ENCODE data around the gene GTF2F1.

GTF2F1 gene

DNA sequence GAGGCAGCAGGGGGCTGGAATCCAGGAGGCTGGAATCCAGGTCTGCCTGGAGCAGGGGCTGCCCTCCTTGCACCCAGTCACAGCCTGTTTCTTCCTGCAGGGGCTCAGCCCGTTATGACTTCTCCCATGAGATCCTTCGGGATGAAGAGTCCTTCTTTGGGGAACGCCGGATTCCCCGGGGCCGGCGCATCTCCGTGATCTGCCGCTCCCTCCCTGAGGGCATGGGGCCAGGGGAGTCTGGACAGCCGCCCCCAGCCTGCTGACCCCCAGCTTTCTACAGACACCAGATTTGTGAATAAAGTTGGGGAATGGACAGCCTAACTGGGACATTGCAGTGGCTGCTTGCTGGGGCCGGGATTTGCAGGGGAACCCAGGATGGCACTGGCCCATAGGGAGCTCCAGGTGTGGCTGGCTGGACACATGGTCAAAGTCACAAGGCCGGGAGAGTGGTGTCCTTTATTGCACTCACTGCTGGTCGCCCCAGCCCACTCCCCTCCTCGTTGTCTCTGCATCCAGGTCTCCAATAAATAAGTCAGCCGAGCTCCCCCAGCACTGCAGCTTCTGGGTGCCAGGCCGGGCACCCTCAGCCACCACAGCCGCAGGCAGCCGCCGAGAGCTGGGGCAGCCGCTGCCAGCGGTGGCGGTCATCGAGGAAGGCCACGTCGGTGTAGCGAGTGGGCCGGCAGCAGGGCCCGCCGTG lies 18.1 kb downstream of the GTF2F1 start:
- no peak for DNase-seq (ENCODE audit: low read depth)
- TF ChIP-seq, protein P1, sequence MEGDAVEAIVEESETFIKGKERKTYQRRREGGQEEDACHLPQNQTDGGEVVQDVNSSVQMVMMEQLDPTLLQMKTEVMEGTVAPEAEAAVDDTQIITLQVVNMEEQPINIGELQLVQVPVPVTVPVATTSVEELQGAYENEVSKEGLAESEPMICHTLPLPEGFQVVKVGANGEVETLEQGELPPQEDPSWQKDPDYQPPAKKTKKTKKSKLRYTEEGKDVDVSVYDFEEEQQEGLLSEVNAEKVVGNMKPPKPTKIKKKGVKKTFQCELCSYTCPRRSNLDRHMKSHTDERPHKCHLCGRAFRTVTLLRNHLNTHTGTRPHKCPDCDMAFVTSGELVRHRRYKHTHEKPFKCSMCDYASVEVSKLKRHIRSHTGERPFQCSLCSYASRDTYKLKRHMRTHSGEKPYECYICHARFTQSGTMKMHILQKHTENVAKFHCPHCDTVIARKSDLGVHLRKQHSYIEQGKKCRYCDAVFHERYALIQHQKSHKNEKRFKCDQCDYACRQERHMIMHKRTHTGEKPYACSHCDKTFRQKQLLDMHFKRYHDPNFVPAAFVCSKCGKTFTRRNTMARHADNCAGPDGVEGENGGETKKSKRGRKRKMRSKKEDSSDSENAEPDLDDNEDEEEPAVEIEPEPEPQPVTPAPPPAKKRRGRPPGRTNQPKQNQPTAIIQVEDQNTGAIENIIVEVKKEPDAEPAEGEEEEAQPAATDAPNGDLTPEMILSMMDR (IDR thresholded peaks at IDR 0.05; ENCODE audit: control insufficient read depth, extremely low read depth, insufficient read depth) = no peak
- no peak overlapping the region for H3K4me3 ChIP-seq (ENCODE audit: low read depth, low read length)

DNA sequence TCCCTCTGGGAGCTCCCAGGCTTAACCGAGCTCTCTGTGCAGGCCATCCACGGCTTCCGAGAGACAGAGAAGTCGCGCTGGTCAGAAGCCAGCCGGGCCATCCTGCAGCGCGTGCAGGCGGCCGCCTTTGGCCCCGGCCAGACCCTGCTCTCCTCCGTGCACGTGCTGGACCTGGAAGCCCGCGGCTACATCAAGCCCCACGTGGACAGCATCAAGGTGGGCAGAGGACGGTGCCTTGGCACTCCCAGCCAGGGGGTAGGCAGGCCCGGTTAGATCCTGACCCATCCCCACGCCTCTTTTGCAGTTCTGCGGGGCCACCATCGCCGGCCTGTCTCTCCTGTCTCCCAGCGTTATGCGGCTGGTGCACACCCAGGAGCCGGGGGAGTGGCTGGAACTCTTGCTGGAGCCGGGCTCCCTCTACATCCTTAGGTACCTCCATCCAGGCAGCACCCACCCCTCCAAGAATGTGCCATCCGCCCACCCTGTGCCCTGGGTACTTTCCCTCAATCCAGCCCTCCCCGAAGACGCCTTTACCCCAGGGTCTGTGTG lies 18.7 kb downstream of the GTF2F1 start:
- peak overlapping the region; percentile 61 for H3K4me3 ChIP-seq (ENCODE audit: low read depth, low read length)
- TF ChIP-seq, protein P1 (IDR thresholded peaks at IDR 0.05; ENCODE audit: control insufficient read depth, extremely low read depth, insufficient read depth) = no peak
- DNase-seq (ENCODE audit: low read depth) = no peak

GRCh38 chr19:6373813-6374108 lies 19.2 kb downstream of the GTF2F1 start:
- H3K4me3 ChIP-seq (ENCODE audit: low read depth, low read length) = peak overlapping the region; percentile 61
- DNase-seq (ENCODE audit: low read depth) = no peak
- TF ChIP-seq, protein P1 (IDR thresholded peaks at IDR 0.05; ENCODE audit: control insufficient read depth, extremely low read depth, insufficient read depth) = no peak

DNA sequence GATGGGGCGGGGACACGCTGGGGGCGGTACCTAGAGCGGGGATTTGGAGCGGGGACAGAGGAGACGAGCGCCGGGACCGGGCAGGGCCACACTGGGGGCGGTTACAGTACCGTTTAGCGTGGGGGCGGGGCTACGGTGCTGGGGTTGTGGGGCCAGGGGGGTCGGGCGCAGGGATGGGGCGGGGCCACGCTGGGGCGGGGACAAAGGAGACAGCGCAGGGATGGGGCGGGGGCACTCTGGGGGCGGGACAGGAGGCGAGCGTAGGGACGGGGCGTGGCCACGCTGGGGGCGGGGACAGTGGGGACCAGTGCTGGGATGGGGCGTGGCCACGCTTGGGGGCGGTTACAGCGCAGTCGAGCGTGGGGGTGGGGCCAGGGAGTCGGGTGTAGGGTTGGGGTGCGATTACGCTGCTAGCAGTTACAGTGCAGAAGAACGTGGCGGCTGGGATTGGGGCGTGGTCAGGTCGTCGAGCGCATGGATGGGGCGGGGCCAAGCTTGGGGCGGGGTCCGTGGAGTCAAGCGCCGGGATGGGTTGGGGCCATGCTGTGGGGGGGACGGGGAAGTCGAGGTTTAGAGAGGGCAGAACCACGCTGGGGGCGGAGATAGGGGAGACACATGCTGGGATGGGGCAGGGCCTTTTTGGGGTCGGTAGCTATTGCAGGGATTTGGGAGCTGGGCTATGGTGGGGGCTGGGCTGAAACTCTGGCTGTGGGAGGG lies 19.7 kb downstream of the GTF2F1 start:
- TF ChIP-seq, protein P1 (IDR thresholded peaks at IDR 0.05; ENCODE audit: control insufficient read depth, extremely low read depth, insufficient read depth) = no peak
- peak overlapping the region; percentile 84 for H3K4me3 ChIP-seq (ENCODE audit: low read depth, low read length)
- DNase-seq (ENCODE audit: low read depth) = peak; percentile 87

- DNase-seq (ENCODE audit: low read depth) = peak; percentile 99
- TF ChIP-seq, protein P1 (IDR thresholded peaks at IDR 0.05; ENCODE audit: control insufficient read depth, extremely low read depth, insufficient read depth) = no peak
- H3K4me3 ChIP-seq (ENCODE audit: low read depth, low read length) = peak within 1 kb of the TSS; percentile 84
These were observed 20.3 kb downstream of the GTF2F1 start, which contains the start of gene ALKBH7 for GRCh38 chr19:6372594-6373095. TSS of gene ALKBH7 (plus strand) at chr19:6372794. CDS start at chr19:6372821, 27 bp downstream.

DNA sequence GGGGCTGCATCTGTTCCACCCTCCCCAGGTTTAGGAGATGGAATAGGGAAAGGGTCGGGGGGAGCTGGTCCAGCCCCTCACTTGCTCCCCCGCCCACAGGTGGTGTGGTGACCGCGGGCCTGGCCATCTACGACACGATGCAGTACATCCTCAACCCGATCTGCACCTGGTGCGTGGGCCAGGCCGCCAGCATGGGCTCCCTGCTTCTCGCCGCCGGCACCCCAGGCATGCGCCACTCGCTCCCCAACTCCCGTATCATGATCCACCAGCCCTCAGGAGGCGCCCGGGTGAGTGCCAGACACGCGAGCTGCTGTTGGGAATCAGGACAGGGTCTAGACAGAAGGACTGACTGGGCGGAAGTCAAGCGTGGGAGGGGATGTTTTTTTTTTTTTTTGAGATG lies 28.6 kb downstream of the GTF2F1 start:
- H3K4me3 ChIP-seq (ENCODE audit: low read depth, low read length) = no peak overlapping the region
- DNase-seq (ENCODE audit: low read depth) = no peak
- TF ChIP-seq, protein P1 (IDR thresholded peaks at IDR 0.05; ENCODE audit: control insufficient read depth, extremely low read depth, insufficient read depth) = no peak
